C4-2B (cell line): ENCODE results near the gene LANCL2.

Source experiments
- CTCF ChIP-seq: fragments of 450-650 bp; conservative IDR thresholded peaks from 2 replicates; pipeline ENCODE4 v1.5.1; 2017; ENCODE audit warnings: mild to moderate bottlenecking
- ZFX ChIP-seq: fragments of 450-650 bp; IDR thresholded peaks from 2 replicates; pipeline ENCODE4 v1.6.1; 2017

GRCh38 chr7:55326945-55327626 lies 38.1 kb upstream of the LANCL2 start:
- TF ChIP-seq CTCF (no peak), ZFX (no peak)
